Germinal center (tissue), 1 donor: ENCODE measurements around the gene CCDC117.
A peak's percentile ranks its signal among the peaks of the same experiment; 100 is the strongest.
"Not testable (repeated sequence)": the region's sequence is repeated elsewhere in the genome, so short reads cannot be mapped to it uniquely, and the experiment has no call there.

Experiments
- DNase-seq: peaks from one replicate; pipeline ENCODE4 v3.0.0; 2012; ENCODE audit warnings: mixed read lengths, low spot score

CCDC117 gene

DNA sequence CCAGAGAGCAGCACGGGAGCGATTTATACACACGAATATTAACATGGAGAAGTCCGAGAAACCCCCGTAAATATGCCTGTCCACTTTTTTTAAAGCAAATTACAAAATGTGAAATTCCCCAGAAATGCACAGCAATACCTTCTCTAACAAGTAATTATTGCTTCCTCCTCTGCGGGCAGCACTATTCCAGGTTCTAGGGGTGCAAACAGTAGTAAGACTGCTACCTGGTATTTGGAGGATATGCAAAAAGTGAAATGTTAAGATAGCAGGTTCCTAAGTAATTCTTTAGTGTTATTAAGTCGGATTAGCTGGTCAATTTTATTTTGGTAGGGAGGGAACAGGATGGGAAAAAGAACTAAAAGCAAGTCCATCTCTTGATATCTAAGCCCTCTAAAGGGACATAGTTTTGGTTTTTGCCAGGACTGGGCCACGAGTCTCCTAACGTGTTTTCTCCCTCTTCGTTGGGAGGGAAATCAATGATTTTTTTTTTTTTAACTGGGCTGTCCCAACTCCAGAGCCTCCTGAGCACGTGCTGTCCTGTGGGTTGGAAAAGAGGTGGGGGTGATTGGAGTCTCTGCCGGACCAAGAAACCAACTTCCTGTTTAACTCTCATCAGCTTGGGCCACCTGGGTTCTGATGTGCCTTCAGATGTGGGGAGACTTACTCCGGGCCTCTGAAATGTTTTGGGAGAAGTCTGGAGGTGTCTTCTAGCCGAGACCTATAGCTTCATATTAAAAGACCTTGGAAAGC, 29.5 kb downstream of the CCDC117 start:
- peak; percentile 26 for DNase-seq

DNA sequence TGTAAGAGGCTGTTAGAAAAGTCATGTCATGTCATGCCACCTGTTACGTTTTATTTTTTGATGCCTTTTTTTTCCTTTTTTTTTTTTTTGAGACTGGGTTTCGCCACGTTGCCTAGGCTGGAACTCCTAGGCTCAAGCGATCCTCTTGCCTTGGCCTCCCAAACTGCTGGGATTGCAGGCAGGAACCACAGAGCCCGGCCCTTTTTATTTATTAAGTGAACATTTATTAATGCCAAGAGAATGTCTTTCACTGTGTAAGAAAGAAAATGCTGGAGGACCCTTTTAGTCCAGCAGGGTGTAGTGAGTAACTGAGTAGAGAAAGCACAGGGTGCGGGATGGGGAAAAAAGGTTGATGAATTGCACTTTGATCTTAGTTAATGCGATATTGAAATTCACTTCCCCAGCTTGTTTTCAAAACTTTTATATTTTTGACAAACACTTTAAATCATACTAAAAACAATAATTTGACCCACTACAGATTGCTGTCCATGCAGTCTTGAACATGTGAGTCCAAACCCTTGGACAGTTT, 30.2 kb downstream of the CCDC117 start:
- DNase-seq, result no peak

DNA sequence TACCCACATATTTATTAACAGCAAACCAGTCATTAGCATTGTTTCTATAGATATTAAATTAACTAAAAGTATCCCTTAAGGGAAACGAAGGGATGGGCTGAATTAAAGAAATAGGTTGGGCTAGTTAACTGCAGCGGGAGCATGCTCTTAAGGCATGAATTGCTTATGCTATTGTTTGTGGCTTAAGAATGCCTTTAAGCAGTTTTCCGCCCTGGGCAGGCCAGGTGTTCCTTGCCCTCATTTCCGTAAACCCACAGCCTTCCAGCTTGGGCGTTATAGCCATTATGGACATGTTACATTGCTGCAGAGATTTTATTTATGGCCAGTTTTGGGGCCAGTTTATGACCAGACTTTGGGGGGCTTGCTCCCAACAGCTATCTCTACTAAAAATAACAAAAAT, 32.9 kb downstream of the CCDC117 start:
- DNase-seq, result not testable (repeated sequence)

DNA sequence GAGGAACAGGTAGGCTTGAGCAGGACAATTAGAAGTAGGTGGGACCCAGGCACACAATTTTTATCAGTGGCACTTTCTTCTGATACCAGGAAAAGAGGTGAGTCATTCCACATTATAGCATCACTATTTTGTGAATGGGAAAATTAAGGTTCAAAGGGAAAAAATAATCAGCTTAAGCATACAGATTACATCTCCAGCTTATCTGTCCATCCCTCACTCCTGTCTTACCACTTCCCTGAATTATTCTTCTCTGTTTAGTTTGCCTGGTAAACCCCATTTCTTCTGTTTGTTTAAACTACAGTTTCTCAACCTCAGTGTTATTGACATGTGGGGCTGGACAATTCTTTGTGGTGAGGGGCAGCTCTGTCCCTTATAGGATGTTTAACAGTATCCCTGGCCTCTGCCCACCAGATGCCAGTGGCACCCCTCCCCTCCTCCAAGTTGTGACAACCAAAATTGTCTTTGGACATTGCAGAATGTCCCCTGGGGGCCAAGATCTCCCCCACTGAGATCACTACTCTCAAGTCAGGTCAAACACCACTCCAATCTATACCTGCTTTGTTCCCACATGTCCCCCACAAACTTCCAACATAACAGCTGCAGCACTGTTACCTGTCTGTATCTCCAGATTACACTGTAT, 36.3 kb downstream of the CCDC117 start:
- no peak for DNase-seq

DNA sequence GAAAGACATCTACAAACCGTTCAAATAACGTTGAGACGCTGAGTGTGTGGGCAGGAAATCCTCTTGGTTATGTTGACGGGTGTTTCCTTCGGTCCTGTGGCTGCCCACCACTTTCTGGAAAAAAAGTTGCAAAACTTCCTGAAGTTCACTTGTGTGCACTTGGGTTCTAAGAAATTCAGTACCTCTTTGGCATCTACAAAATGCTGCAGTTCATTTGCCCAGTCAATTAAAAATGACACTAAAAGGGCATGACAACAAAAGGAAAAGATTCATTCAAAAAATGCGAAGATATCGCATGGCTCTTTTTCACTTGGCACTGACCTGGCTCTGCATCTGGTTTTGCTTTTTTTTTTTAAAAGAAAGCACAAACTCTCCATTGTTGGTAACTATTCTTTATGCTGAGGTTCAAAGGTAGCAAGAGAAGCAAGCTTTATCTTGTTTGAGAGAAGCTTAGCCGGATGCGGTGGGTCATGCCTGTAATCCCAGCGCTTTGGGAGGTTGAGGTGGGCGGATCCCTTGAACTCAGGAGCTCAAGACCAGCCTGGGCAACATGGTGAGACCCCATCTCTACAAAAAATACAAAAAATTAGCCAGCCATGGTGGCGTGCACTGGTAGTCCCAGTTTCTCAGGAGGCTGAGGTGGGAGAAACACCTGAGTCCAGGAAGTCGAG, 38.5 kb downstream of the CCDC117 start:
- no peak for DNase-seq

DNA sequence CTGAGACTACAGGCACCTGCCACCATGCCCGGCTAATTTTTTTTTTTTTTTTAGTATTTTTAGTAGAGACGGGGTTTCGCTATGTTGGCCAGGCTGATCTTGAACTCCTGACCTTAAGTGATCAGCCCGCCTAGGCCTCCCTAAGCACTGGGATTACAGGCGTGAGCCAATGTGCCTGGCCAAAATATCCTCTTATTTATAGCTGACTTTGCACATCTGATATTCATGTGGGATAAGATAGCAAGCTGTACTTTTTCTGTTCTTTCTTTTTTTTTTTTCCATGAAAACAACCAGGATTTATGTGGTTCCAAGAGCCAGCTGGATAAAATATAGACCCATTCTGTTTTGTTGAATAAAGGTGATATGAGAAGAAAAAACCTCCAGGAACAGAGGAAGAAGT, 40.0 kb downstream of the CCDC117 start:
- no peak for DNase-seq

DNA sequence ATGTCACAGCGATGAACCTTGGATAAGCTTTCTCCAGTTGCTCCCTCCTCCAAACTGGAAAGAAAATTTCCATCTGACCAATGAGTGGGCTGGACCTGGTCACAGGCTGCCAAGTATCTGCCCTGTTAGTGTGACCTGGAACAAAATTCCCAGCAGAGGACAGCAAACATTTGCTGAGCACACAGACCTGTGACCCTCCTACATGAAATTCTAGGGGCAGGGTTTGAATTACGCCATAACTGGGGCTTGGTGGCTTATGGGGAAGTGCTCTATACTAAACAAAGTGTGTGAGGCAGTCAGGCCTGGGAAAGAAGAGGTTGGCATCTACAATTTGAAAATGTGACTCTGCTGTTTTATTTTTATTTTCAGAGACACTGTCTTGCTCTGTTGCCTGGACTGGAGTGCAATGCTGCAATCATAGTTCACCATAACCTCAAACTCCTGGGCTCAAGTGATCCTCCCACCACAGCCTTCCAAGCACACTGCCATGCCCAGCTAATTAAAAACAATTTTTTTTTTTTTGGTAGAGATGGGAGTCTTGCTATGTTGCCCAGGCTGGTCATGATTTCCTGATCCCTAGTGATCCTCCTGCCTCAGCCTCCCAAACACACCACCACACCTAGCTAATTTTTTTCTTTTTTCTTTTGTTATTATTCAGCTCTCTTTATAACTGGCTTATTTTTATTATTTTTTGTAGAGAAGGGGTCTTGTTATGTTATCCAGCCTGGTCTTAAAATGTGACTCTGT, 41.5 kb downstream of the CCDC117 start:
- DNase-seq, result no peak

DNA sequence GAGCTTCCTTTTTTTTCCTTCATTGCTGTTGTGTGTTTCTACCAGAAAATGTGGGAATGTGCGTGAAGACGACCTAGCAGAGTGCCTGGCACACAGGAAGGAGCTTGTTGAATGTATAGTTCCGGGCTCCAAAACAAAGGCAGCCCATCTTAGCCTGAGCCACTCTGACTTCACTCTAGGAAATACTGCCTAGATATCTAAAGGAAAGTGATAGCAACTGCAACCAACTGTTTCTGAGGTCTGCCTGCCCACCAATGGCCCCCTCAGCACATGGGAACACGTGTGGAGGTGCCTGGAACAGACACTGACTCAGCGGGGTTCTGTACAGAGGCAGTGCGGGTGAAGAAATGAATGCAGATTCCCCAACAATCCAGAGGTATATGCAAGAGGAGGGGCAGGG, 42.6 kb downstream of the CCDC117 start:
- DNase-seq, result no peak

DNA sequence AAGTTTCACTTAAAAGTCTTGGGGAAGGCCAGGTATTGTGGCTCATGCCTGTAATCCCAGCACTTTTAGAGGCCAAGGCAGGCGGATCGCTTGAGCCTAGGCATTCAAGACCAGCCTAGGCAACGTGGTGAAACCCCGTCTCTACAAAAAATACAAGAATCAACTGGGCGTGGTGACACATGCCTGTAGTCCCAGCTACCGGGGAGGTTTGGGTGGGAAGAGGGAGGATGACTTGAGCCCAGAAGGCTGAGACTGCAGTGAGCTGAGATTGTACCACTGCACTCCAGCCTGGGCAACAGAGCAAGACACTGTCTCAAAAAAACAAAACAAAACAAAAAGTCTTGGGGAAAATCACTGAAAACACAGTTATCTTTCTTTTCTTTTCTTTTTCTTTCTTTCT, 43.2 kb downstream of the CCDC117 start:
- no peak for DNase-seq

DNA sequence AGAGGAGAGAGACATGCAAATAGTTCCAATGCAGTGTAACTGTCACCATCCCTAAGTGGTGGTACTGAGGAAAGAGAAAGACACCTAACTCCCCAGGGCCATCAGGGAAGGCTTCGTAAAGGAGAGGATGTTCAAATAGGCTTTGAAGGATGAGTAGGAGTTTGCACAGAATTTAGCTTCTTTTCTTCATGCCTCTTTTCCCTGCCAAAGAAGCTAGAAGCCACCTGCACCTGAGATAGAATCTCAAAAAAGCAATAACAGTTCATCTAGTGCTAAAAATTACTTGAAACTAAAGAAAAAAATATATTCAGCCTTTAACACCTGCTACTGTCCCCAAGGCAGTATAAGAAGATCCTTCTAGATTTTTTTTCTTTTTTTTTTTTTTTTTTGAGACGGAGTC, 44.6 kb downstream of the CCDC117 start:
- no peak for DNase-seq

DNA sequence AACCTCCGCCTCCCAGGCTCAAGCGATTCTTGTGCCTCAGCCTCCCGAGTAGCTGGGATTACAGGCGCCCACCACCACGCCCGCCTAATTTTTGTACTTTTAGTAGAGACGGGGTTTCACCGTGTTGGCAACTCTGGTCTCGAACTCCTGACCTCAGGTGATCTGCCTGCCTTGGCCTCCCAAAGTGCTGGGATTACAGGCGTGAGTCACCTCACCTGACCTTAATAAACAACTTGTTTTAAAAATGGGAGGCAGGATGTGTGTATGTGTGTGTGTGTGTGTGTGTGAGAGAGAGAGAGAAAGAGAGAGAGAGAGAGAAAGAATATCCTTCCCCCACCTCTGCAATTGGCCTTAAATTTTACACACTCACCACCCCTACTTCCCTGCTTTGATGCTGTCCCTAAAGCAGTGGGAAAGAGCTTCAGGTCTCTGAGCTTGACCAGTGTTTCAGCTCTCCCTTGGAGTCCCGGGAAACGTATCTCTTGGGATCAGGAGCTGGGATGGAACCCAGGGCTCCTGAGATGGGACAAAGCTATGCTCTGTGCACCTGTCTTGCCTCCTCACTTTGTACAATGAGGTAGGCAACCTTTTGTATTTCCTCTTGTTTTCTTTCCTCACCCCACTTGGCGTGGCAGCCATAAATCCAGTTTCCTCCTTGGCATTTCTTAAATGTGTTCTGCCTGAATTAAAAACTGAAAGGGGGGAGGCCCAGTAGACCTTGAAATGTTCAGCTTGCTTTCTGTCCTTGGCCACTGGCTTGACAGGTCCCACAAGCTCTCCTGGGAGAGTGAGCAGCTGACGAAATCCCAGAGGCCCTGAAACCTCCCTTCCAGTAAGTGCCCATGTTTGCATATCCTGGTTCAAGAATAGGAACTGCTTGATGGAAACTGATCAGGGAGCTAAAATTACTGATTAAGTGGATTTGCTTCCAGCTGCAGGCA, 45.7 kb downstream of the CCDC117 start:
- no peak for DNase-seq

DNA sequence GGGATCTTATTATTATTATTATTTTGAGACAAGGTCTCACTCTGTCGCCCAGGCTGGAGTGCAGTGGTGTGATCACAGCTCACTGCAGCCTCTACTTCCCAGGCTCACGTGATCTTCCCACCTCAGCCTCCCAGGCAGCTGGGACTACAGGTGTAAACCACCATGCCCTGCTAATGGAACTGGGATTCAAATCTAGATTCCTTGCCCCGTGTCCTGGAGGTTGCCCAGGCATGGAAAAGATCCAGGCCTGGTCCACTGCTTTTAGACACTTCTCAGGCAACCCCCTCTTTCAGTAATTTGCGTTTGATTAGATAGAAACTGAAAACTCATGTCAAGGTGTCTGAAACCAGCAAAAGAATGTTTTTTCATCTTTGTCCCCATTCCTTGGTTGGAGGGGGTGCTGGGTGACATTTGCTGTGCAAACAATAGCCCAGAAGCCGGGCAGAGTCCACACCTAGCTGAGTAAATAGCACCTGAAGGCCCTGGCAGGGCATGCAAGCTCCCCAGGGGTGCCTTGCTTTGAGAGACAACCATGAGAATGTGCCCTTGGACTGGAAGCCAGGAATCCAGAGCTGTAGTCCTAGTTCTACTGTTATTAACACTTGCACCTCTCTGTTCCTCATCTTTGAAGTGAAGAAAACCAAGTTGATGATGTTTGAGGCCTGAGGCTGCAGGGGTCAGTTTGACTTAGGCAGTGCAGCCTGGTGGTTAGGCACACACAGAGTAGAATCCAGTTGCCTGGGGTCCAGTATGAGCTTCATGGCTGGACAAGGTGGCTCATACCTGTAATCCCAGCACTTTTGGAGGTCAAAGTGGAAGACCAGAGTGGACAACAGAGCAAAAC, 47.0 kb downstream of the CCDC117 start:
- DNase-seq, result peak; percentile 23

DNA sequence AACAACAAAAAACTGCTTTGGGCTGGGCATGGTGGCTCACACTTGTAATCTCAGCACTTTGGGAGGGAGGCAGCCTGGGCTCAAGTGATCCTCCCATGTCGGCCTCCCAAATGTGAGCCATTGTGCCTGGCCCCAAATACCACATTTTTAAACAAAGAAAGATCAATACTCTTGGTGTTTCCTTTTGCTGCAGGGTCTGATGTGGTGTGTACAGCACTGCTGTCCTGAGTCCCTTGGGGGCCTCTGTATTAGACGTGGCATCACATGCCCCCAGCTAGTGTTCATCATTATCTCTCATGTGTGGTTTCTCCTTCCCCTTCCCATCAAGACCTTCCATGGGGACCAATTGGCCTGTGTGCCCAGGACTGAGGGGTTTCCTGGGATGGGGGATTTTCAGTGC, 48.4 kb downstream of the CCDC117 start:
- DNase-seq, result no peak

DNA sequence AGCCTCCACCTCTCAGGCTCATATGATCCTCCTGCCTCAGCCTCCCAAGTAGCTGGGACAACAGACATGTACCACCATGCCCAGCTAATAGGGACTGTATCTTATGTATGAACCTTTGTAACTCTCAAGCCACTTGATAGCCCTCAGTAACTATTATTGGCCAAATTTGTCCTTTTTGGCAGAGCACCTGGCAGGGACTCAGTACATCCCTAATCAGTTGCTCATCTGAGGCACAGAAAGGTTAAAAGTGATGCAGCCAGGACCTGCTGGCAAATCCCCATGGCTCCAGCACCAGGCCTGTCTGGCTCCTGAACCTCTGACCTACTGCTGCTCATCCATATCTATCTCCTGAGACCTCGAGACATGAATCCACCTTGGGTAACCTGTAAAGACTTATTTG, 49.0 kb downstream of the CCDC117 start:
- no peak for DNase-seq

DNA sequence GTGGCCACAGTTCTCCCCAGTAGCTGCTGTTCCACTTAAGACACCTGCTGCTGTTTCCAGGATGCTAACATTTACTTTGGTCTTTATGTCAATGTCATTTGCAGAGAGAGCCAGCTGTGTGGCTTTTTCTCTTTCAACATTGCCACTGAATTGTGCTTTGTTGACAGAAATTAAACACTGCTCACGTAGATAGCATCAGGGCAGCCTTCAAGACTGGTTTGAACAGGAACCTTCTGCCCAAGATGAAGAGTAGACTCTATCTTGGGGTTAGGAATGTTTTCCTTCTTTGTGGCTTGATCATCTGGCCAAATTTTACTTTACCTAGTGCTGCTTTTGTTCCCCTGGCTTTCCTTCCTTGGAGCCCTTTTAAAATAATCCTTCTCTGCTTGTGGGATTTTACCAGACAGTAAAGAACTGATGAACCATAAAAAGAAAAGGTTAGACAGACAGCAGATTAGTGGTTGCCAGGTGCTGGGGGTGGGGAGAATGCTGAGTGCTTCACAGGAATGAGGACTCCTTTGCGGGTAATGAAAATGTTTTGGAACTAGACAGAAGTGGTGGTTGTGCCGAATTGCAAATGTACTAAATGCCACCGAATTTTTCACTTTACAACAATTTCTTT, 50.5 kb downstream of the CCDC117 start:
- no peak for DNase-seq

DNA sequence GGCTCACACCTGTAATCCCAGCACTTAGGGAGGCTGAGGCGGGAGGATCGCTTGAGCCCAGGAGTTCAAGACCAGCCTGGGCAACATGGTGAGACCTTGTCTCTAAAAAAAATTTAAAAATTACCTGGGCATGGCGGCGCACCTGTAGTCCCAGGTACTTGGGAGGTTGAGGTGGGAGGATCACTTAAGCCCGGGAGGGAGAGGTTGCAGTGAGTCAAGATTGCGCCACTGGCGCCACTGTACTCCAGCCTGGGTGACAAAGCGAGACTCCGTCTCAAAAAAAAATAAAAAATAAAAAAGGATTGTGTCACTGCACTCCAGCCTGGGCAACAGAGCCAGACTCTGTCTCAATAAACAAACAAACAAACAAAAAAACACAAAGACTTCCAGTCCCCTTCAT, 52.0 kb downstream of the CCDC117 start:
- DNase-seq, result not testable (repeated sequence)

DNA sequence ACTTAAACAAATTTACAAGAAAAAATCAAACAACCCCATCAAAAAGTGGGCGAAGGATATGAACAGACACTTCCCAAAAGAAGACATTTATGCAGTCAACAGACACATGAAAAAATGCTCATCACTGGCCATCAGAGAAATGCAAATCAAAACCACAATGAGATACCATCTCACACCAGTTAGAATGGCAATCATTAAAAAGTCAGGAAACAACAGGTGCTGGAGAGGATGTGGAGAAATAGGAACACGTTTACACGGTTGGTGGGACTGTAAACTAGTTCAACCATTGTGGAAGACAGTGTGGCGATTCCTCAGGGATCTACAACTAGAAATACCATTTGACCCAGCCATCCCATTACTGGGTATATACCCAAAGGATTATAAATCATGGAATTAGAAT, 53.9 kb downstream of the CCDC117 start:
- not testable (repeated sequence) for DNase-seq

DNA sequence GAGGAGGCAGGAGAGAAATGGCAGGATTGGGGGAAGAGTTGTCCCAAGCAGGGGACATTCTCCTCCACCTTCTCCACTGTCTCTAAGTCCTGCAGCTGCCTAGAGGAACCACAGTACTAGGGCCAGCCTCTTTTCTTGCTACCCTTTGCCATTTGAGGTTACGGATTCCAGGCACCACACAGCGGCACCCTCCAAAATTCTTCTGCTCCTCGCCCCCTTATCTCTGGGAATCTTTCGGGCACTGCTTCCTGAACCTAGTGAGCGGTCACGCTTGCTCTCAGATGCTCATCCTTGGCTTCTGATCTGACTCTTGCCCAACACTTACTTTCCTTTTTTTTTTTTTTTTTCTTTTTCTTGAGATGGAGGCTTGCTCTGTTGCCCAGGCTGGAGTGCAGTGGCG, 54.4 kb downstream of the CCDC117 start:
- no peak for DNase-seq

DNA sequence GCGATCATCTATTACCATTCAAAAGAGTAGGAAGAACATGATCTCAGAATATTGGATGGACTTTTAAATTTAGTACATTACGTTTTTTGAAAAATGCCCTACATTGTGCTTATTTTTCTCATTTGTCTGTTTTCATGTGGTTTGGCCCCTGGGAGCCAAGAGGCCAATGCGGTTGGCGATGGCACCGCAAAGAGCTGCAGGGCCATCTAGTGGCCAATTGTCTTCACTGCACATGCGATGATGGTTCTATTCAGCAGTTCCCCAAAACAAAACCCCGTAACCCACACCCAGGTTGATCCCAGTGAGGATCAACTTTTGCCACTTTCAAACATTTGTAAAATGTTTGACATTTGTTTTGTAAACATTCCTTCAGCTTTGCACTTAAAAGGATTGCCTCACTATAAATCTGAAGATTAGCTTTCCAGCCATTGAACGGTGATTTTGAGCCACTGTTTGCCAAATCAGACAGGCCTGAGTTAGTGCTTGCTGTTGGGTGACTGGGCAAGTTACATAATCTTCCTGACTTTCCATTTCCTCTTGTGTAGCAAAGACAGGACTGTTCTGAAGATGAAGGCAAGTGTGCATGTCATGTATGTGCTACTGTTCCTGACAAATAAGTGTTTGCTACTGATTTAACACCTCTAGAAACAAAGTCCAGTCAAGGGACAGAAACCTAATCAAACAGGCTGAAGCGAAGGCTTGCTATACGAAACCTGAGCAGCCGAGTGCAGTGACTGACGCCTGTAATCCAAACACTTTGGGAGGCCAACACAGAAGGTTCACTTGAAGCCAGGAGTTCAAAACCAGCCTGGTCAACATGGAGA, 57.1 kb downstream of the CCDC117 start:
- peak; percentile 74 for DNase-seq
